ENCODE results near the gene ZSCAN23. TPM values are rescaled to one million over a fixed set of nuclear protein-coding genes. Genes with fewer than 3 reads are reported as not detected.

ZSCAN23 gene
- total and polyA plus RNA-seq, 9 of the 15 experiments (the other 6 are each of a cell fraction or from before 2014, with no cell fraction given): 0.05 to 0.29 (median 0.21) TPM; not detected in 1

DNA sequence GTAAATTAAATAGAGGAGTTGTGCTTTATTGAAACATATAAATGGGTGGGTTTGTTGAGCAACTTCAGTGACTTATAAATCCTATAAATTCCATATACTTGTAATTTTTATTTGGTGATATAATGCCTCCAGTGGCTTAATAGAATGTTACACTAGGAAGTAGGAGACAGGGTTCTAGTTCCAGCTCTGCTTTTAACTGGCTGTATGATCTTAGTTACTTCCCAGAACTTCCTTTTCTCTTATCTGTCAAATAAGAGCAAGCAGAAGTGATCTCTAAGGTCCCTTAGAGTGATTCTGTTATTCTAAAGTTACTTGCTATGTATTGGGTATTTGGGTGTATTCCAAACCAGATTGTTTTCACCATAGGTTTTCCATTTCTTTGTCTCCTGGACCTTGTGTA is 10.2 kb downstream of the ZSCAN23 start (continued):
- peak; percentile 28; the same call in 1 of the 2 replicates for TF ChIP-seq ZBTB40 (IDR thresholded peaks at IDR 0.05)
- no peak for TF ChIP-seq ZBTB40 (CRISPR knock-in tag; IDR thresholded peaks at IDR 0.05)
- no peak for TF ChIP-seq ZNF77 (CRISPR knock-in tag; IDR thresholded peaks at IDR 0.05)
- no peak for TF ChIP-seq CHCHD3 (CRISPR knock-in tag; IDR thresholded peaks at IDR 0.05)
- no peak for TF ChIP-seq ILK (tag; IDR thresholded peaks at IDR 0.05; ENCODE audit: borderline replicate concordance, low read depth)
- no peak for TF ChIP-seq POLR2A (conservative IDR thresholded peaks at IDR 0.05)
- TF ChIP-seq PCBP2 (IDR thresholded peaks at IDR 0.05; ENCODE audit: low read depth, low read length, poor library complexity, severe bottlenecking): no peak
- no peak for TF ChIP-seq ESRRB (CRISPR knock-in tag; IDR thresholded peaks at IDR 0.05; ENCODE audit: borderline replicate concordance)
- no peak for TF ChIP-seq BDP1 (IDR thresholded peaks at IDR 0.05; ENCODE audit: insufficient read depth, insufficient read length)
- TF ChIP-seq TEAD4 (IDR thresholded peaks at IDR 0.05; ENCODE audit: low read length): peak; percentile 25; the same call in 1 of the 2 replicates
- TF ChIP-seq TEAD4 (CRISPR knock-in tag; IDR thresholded peaks at IDR 0.05; ENCODE audit: borderline replicate concordance): no peak
- no peak for TF ChIP-seq EP400 (IDR thresholded peaks at IDR 0.05)
- no peak for TF ChIP-seq ZNF324 (CRISPR knock-in tag; IDR thresholded peaks at IDR 0.05)
- TF ChIP-seq TRIM25 (IDR thresholded peaks at IDR 0.05; ENCODE audit: borderline replicate concordance): no peak
- TF ChIP-seq, protein P1, sequence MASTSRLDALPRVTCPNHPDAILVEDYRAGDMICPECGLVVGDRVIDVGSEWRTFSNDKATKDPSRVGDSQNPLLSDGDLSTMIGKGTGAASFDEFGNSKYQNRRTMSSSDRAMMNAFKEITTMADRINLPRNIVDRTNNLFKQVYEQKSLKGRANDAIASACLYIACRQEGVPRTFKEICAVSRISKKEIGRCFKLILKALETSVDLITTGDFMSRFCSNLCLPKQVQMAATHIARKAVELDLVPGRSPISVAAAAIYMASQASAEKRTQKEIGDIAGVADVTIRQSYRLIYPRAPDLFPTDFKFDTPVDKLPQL (IDR thresholded peaks at IDR 0.05; ENCODE audit: extremely low read depth, insufficient read length): no peak
- no peak; the same call in 1 of the 2 replicates for TF ChIP-seq CHAMP1 (IDR thresholded peaks at IDR 0.05)
